ENCODE data around the gene ELOVL5.
"Not testable (repeated sequence)": the region's sequence is repeated elsewhere in the genome, so short reads cannot be mapped to it uniquely, and the experiment has no call there.

The ELOVL5 gene, protein sequence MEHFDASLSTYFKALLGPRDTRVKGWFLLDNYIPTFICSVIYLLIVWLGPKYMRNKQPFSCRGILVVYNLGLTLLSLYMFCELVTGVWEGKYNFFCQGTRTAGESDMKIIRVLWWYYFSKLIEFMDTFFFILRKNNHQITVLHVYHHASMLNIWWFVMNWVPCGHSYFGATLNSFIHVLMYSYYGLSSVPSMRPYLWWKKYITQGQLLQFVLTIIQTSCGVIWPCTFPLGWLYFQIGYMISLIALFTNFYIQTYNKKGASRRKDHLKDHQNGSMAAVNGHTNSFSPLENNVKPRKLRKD

DNA sequence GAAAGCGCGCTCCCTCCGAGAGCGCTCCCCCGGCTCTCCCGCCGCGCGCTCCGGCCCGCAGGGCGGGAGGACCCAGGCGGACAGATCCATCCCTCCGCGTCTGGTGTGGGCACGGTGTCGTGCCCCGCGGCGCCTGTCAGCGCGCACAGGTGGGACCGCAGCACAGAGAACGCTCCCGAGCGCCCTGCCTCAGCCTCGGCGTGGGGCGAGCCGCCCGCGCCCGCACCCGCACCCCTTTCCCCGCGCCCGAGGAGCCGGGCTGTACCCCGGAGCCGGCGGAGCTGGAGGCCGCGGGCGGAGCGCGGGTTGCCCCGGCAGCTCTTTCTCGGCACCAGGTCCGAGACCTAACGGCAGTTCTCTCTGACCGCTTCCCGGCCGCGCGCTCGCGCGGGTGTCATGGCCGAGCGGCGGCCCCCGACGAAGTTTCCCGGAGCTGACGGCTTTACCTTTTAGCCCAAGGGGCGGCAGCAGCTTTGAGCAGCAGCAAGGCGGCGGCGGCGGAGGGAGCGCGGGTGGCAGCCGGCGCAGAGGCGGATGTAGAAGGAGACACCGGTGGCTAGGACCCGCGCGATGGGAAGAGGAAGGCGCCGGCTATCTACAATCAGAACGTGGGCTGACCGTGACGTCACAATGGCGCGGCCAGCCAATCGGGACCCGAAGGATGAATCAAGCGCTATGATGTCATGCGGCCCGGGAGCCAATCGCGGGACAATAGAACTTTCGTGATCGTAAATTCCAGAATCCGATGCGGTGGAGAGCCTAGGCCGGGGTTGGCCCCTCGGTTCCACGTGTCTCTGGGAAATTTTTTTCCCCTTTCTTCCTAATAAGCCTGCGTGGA, at the start of gene ELOVL5:
TSS of gene ELOVL5 (minus strand) at position 580 of the 838 bp plus-strand sequence. CDS start 53,251 bp downstream, outside the sequence.
- peak; percentile 99 for DNase-seq

DNA sequence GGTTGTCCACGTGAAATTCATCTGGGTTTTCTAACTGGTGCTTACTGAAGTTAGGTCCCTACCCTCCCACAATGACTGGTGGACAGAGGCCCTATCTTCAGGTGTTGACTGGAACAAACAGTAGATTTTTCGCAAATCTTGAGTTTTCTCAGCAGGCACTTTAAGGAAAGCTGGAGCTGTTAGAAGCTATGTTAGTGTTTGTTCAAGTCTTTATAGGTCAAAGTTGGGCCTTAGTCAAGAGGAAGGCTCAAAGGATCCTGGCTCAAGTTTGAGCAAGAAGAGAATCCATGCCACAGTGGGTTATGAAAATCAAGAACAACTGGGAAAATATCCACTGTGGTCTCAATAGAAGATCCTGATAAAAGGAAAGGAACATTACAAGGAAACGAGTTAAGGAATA, 48.5 kb upstream of the ELOVL5 start:
- no peak for DNase-seq

DNA sequence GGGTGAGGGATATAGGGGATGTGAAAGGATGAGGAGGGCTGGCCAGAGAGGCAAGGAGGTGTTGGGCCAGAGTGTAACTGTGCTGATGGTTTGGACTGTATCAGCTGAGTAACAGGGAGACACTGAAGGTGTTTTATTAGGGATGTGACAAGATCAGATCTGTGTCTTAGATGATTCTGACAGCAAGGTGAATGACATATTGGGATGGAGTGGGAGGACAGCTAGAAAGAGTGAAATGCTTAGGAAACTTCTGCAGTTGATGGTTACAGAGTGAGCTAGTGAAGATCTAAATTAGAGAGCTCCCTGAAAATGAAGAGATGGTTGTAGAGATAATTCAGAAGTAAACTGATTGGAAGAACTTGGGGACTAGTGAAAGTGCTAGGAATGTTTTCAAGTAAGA, 47.2 kb upstream of the ELOVL5 start:
- DNase-seq: no peak

DNA sequence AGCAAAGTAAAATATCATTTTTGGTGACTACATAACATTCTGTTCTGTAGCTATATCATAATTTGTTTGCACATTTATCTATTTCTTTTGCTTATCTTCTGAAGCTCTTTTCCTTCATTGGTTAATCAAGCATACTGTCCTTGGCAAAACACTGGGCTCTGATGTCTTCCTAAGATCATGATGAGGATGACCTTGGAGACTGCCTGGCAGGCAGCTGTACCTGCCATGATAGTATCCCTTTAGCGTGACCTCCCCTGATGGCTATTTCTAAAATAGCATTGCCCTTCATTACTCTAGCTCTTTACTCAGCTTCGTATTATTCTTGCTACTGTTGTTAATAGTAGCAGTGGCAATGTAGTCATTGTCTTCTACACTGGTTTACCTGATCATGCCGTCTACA, 46.0 kb upstream of the ELOVL5 start:
- DNase-seq: no peak

DNA sequence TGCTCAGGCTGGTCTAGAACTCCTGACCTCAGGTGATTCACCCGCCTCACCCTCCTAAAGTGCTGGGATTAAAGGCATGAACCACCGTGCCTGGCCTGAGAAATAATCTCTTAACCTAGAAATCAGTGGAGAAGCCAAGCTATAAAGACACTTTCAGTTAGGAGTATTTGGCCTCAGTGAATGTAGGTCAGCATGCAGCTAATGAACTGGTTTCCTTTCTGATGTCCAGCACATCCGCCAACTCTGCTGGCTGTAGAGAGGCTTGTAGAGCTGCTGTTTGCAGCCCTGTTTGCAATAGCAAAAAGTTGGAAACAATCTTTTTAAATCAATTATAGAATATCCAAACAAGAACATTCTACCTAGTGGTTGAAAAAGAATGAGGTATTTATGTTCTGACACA, 42.4 kb upstream of the ELOVL5 start:
- no peak for DNase-seq

DNA sequence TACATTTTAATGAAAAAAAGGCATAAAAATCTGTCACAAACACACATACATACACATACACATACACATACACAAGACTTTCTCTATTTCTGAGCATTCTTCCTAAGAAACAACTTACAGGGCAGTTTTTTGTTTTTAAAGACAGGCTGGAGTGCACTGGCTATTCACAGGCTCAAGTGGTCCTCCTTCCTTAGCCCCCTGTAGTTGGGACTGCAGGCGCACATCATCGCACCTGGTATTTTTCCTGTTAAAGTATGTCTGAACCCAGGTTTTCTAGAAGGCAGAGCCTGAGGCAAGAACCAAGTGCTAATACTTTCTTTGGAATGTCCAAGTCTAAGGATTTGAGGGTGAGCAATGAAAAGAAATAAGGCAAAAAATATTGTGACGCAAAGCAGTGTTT, 41.3 kb upstream of the ELOVL5 start:
- DNase-seq: no peak

DNA sequence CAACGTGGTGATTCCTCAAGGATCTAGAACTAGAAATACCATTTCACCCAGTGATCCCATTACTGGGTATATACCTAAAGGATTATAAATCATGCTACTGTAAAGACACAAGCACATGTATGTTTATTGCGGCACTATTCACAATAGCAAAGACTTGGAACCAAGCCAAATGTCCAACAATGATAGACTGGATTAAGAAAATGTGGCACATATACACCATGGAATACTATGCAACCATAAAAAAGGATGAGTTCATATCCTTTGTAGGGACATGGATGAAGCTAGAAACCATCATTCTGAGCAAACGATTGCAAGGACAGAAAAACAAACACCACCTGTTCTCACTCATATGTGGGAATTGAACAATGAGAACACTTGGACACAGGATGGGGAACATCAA, 39.9 kb upstream of the ELOVL5 start:
- not testable (repeated sequence) for DNase-seq

DNA sequence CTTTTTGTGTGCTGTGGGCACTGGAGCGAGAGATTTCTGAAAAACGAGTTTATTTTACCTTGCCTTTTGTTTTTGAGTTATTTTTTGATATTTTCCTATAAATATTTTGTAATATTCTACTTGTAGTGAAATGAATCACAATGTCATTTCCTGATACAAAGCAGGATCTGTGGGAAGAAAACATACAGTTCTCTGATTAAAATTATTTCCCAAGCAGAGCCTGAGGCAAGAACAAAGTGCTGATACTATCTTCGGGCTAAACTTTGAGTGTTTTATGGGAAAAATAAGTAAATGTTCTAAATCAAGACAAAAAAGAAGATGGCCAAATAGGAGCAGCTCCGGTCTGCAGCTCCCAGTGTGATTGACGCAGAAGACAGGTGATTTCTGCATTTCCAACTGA, 33.7 kb upstream of the ELOVL5 start:
- no peak for DNase-seq

DNA sequence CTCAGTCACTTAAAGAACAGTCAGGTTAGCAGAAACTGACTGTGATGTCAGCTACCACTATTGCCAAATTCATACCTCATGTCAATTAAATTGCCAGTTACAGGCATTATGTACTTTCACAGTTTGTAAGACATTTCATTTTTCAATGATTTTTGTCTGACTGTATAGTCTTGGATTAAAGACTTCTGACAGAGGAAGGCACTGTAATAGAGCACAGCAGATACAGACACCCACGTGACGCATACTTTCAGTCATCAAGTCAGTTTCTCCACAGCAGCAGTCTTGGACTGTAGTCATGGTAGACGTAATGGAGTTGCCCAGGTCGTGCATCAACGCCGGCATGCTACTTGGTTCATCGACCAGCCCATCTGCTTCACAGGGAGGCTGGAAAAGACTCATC, 29.5 kb upstream of the ELOVL5 start:
- no peak for DNase-seq

DNA sequence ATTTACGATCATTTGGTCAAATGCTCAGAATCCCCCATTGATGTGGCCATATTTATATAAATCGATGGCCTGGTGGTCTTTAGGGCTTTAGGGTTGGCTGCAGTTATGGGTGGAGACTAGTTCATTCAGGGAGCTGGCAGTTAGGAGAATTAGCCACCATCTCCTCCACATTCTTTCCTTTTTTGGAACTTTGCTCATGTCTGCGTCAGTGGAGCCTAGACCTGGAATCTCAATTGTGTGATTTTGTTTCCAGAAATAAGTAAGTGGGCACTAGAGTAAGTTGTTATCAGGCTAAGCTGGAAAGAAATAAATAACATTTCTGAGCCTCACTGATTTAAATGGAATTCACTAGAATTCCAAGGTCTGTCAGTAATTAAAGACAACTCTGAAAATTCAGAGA, 29.0 kb upstream of the ELOVL5 start:
- DNase-seq: no peak

DNA sequence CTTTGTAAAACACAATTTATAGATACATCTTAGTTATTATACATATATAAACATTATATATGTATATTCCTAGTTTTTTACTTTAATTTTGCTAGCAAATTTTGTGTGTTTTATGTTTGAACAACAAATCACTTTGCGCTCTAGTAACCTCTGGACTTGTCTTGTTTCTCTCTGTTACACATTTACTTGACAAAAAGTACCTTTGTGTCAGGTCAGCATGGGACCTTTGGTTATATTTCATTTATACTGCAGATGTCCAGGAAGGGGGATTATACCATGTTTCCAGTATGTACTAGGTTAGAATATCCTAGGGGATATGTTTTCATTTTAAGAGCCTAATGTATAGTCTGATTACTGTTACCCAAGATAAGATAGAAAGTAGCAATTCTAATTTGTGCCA, 28.5 kb upstream of the ELOVL5 start:
- DNase-seq: no peak

DNA sequence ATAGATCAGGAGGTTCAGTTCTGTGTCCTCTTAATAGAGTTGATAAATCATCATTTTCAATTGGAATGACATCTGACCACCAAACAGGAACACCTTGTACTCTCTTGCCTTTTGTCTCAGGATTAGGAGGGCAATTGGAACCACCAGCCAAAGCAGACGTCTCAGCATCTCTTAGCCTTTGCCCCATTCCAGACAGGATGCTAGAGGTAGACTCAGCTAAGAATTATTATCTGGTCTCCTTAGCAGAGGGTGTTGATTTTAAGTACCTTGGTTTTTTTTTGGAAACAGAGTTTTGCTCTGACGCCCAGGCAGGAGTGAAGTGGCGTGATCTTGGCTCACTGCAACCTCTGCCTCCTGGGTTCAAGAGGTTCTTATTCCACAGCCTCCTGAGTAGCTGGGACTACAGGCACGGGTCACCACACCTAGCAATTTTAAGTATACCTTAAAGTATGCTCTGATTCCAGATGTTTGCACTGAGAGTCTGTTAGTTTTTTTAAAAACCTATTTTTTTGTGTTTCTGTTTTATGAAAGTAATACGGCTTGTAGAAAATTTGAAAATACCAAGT, 28.0 kb upstream of the ELOVL5 start:
- no peak for DNase-seq

DNA sequence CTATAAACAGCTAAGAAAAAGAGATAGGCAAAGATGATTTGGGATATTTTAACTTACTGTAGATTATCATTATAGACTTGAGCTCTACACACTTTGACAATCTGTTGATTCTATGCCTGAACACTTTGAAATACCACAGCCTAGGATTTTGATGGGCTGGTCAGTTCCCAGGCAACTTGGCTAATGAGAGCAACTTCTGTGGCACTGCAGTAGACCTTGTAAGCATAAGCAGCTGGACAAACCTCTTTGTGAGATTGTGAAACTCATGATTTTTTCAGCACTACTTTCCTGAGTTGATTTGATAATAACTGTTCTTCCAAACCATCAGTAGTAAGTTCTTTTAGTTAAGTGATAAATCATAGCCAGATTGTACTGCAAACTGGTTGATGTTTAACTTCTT, 27.1 kb upstream of the ELOVL5 start:
- no peak for DNase-seq

DNA sequence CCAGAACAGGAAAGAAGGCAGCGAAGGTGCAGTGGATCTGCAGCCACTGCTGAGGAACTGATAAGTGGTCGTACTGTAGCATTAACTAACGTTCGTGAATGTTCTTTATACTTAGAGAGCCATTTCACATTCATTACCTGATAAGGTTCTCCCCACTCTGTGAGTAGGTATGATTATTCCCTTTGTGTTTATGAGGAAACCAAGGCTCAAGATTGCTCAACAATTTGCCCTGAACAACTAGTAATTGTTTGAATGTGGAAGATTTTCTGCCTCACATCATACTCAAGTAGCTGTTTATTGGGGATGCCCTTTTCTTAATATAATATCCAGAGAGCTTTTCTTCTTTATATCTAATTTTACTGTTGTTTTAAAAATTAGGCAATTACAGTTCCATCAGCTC, 24.9 kb upstream of the ELOVL5 start:
- no peak for DNase-seq

DNA sequence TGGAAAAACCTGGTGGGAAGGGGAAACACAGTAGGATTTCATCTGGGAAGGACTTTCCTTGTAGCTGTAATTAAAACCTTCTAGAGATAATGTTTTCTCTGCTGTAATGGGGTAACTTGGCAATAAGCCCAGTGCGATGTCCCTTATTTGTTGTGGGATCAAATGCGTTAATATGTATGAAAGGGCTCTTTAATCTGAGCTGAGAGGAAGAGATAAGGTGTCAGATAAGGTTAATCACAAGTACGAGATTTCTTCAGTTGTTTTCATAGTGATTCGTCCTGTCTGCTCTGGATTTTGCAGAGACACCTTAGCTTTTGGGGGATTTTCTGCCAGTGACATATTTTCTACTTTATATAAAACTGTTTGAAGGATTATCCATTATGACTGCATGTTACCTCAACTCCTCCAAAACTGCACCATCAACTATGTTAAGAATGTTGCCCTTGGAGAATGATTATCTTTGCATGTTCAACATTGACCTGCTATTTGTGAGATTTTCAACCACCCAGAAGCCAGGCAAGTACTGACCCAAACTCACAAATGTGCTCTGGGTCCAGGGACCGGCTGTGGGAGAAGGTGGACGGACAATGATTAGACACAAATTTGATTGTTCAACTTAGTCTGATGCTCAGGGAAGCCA, 21.2 kb upstream of the ELOVL5 start:
- DNase-seq: no peak

DNA sequence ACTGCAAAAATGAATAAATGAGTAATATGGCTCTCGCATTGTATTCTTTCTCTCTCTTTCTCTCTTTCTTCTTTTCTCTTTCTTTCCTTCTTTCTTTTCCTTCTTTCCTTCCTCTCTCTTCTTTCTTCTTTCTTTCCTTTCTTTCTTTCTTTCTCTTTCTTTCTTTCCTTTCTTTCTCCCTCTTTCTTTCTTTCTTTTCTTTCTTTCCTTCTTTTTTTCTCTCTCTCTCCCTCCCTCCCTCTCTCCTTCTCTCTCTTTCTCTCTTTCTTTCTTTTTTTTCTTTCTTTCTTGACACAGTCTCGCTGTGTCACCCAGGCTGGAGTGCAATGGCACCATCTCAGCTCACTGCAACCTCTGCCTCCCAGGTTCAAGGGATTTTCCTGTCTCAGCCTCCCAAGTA, 20.3 kb upstream of the ELOVL5 start:
- no peak for DNase-seq

DNA sequence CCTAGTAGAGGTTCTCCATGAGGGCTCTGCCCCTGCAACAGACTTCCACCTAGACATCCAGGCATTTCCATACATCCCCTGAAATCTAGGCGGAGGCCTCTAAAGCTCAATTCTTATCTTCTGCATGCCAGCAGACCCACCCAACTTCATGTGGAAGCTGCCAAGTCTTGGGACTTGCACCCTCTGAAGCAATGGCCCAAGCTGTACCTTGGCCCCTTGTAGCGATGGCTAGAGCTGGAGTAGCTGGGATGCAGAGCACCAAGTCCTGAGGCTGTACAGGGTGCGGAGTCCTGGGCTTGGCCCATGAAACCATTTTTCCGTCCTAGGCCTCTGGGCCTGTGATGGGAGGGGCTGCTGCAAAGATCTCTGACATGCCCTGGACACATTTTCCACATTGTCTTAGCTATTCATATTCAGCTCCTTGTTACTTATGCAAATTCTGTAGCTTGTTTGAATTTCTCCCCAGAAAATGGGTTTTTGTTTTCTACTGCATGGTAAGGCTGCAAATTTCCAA, 17.4 kb upstream of the ELOVL5 start:
- no peak for DNase-seq

DNA sequence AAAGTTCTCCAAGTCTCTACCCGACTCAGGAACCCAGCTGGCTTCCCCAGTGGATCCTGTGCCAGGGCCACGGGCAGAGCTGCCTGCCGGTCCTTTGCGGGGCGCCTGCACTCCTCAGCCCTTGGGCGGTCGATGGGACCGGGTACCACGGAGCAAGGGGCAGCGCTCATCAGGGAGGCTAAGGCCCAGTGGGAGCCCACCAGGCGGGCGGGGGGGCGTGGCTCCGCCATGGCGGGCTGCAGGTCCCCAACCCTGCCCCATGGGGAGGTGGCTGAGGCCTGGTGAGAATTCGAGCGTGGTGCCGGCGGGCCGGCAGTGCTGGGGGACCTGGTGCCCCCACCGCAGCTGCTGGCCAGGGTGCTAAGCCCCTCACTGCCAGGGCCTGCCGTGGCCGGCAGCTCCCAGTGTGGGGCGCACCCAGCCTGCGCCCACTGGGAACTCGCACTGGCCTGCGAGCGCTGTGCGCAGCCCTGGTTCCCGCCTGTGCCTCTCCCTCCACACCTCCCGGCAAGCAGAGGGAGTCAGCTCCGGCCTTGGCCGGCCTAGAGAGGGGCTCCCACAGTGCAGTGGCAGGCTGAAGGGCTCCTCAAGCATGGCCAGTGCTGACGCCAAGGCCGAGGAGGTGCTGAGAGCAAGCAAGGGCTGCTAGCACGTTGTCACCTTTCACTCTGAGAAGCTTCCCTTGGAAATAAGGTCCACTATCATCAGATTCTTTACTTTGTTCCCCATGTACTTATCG, 14.8 kb upstream of the ELOVL5 start:
- DNase-seq: no peak

DNA sequence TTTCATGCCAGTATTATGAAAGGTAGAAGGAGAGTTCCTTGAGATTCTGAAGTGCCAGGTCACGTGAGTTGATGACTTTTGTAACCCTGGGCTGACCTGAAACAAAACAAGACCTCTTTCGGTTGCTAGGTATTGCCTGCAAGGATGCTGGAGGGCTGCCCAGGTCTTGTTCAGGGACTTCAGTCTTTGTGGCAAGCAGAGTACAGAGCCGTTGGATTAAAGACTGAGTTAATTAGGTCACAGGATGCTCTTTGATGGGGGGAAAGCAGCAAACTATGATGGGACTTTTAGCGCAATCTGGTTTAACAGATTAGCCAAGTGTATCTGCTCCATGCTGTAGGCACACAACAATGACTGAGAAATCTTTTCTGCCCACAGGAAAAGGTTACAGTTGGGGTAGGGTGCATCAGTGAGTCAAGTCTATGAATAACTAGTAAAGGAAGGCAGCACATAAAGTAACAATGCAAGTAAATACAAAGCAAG, 12.8 kb upstream of the ELOVL5 start:
- peak; percentile 29 for DNase-seq

DNA sequence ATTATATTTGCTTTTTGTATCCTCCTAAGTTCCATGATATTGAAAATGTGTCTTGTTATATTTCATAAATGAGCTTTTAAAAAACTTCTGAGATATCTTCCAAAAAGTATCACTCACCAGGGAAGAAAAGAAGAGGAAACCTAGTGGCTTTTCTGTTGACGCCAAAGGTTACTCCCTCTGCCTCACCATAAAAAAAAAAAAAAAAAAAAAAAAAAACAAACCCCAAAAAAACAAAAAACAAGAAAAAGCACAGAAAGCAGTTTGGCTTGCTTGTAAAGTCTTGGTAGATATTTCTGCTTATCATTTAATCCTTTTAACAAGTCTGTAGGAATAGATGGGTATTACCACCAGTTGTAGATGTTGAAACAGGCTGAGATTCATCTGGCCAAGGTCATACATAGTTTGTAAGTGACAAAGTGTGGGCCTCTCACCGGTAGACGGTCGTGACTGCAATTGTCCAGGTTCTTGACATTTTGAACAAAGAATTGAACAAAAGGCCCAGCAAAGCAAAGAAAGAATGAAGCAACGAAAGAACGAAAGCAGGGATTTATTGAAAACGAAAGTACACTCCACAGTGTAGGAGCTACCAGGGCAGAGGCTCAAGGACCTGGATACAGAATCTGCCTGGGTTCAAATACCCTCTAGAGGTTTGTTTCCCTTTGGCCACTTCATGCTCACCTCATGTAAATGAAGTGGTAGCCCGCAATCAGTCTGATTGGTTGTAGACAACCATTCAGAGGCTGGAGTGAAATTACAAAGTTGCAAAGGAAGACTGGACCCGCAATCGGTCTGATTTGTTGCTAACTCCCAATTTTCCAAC, 11.6 kb upstream of the ELOVL5 start:
- DNase-seq: peak; percentile 18

DNA sequence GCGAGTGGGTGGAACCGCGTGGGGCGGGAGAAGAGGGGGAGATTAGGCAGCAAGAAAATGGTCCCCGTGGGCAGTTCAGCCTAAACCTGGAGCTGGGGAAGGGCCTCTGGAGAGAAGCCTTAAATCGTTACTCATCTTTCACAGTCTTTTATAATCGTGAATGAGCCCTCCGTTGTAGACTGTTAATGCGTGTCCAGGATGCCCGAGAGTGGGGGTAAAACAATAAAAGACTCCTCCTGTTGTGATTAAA, 11.0 kb upstream of the ELOVL5 start:
- DNase-seq: no peak
